ENCODE results near the gene RAI1. TPM values are rescaled to one million over a fixed set of nuclear protein-coding genes. Genes with fewer than 3 reads are reported as not detected.
A peak's percentile ranks its signal among the peaks of the same experiment; 100 is the strongest.

Gene RAI1
- total and polyA plus RNA-seq, 2 of the 13 experiments (the other 11 are each of a cell fraction or from before 2014, with no cell fraction given), result 3.4 to 5.2 TPM

- TF ChIP-seq EHMT2 (IDR thresholded peaks at IDR 0.05; ENCODE audit: borderline replicate concordance, low read depth, low read length) (no peak), SKIL (CRISPR knock-in tag; IDR thresholded peaks at IDR 0.05; ENCODE audit: borderline replicate concordance) (peak; percentile 95), ZNF841 (CRISPR knock-in tag; IDR thresholded peaks at IDR 0.05; ENCODE audit: borderline replicate concordance) (no peak; the same call in 1 of the 2 replicates), SALL2 (CRISPR knock-in tag; IDR thresholded peaks at IDR 0.05) (peak; percentile 56; the same call in 1 of the 2 replicates), MAFK (conservative IDR thresholded peaks at IDR 0.05 in 1 of 2, IDR thresholded peaks at IDR 0.05 in 1 of 2; ENCODE audit: low read length in 2 of 2) (no peak), ZNF143 (CRISPR knock-in tag; IDR thresholded peaks at IDR 0.05) (peak; percentile 52), NRL (CRISPR knock-in tag; IDR thresholded peaks at IDR 0.05; ENCODE audit: borderline replicate concordance) (no peak; the same call in 1 of the 2 replicates), SIX1 (CRISPR knock-in tag; IDR thresholded peaks at IDR 0.05; ENCODE audit: borderline replicate concordance) (peak; percentile 62; the same call in 1 of the 2 replicates), ZNF709 (CRISPR knock-in tag; IDR thresholded peaks at IDR 0.05) (peak; percentile 30; the same call in 1 of the 2 replicates), ZSCAN9 (CRISPR knock-in tag; IDR thresholded peaks at IDR 0.05; ENCODE audit: borderline replicate concordance) (no peak; the same call in 1 of the 2 replicates), BORCS8-MEF2B (CRISPR knock-in tag; IDR thresholded peaks at IDR 0.05) (peak; percentile 73), RFXANK (CRISPR knock-in tag; IDR thresholded peaks at IDR 0.05) (no peak), UBTF (CRISPR knock-in tag; IDR thresholded peaks at IDR 0.05) (peak; percentile 68), MNT (IDR thresholded peaks at IDR 0.05) (peak; percentile 35; the same call in 1 of the 2 replicates), REPIN1 (CRISPR knock-in tag; IDR thresholded peaks at IDR 0.05; ENCODE audit: borderline replicate concordance, low read depth) (peak; percentile 48; the same call in 1 of the 2 replicates), PRPF4 (IDR thresholded peaks at IDR 0.05; ENCODE audit: low read depth, low read length, poor library complexity, severe bottlenecking) (no peak), HDAC2 (CRISPR knock-in tag; IDR thresholded peaks at IDR 0.05) (peak; percentile 73; the same call in 1 of the 2 replicates), PHF5A (CRISPR knock-in tag; IDR thresholded peaks at IDR 0.05; ENCODE audit: low read depth, unreplicated experiment) (peak; percentile 25), ZBTB34 (CRISPR knock-in tag; IDR thresholded peaks at IDR 0.05) (no peak), FOSL2 (CRISPR knock-in tag; IDR thresholded peaks at IDR 0.05) (peak; percentile 68), MXD4 (CRISPR knock-in tag; IDR thresholded peaks at IDR 0.05) (peak; percentile 87), ZFP36L1 (CRISPR knock-in tag; IDR thresholded peaks at IDR 0.05) (peak; percentile 97), FOXK1 (CRISPR knock-in tag; IDR thresholded peaks at IDR 0.05; ENCODE audit: borderline replicate concordance, low read depth) (no peak)
These were observed 155.1 kb downstream of the RAI1 start (continued) for GRCh38 chr17:17836250-17836817.

Measured in HepG2 (cell line).